GM18867 (cell line): ENCODE results near the gene WLS.
"Not testable (repeated sequence)": the region's sequence is repeated elsewhere in the genome, so short reads cannot be mapped to it uniquely, and the experiment has no call there.

ENCODE experiments used
- ATAC-seq: cut with Tn5 transposase; IDR thresholded peaks from one replicate; pipeline ENCODE4 v1.9.1; 2021; ENCODE audit warnings: mild to moderate bottlenecking, moderate library complexity; ENCODE audit not compliant: unreplicated experiment

WLS gene

GRCh38 chr1:68201546-68202238, 30.6 kb downstream of the WLS start:
- ATAC-seq, result no peak

- ATAC-seq, result no peak
Measured at GRCh38 chr1:68199603-68200002, 32.7 kb downstream of the WLS start.

- no peak for ATAC-seq
Measured at GRCh38 chr1:68198752-68199151, 33.6 kb downstream of the WLS start.

- no peak for ATAC-seq
Measured at GRCh38 chr1:68197891-68198290, 34.4 kb downstream of the WLS start.

- no peak for ATAC-seq
Measured at GRCh38 chr1:68197461-68197860, 34.9 kb downstream of the WLS start.

- no peak for ATAC-seq
Measured at GRCh38 chr1:68196676-68197075, 35.6 kb downstream of the WLS start.

GRCh38 chr1:68191717-68192116, 40.6 kb downstream of the WLS start:
- no peak for ATAC-seq

- ATAC-seq, result no peak
Measured at GRCh38 chr1:68188644-68189340, 43.5 kb downstream of the WLS start.

GRCh38 chr1:68188060-68188538, 44.2 kb downstream of the WLS start:
- peak; percentile 80 for ATAC-seq

- no peak for ATAC-seq
Measured at GRCh38 chr1:68185743-68186142, 46.6 kb downstream of the WLS start.

GRCh38 chr1:68183895-68184294, 48.4 kb downstream of the WLS start:
- ATAC-seq, result no peak

GRCh38 chr1:68181165-68181556, 51.2 kb downstream of the WLS start:
- ATAC-seq, result peak; percentile 35

- peak; percentile 37 for ATAC-seq
Measured at GRCh38 chr1:68180441-68181164, 51.7 kb downstream of the WLS start.

- ATAC-seq, result peak; percentile 72
Measured at GRCh38 chr1:68178821-68179490, 53.4 kb downstream of the WLS start.

GRCh38 chr1:68175621-68176398, 56.5 kb downstream of the WLS start:
- ATAC-seq, result no peak

- ATAC-seq, result no peak
Measured at GRCh38 chr1:68174738-68175113, 57.6 kb downstream of the WLS start.

- no peak for ATAC-seq
Measured at GRCh38 chr1:68173936-68174737, 58.2 kb downstream of the WLS start.

- peak; percentile 60 for ATAC-seq
Measured at GRCh38 chr1:68173283-68173935, 58.9 kb downstream of the WLS start.

GRCh38 chr1:68171795-68172194, 60.5 kb downstream of the WLS start:
- not testable (repeated sequence) for ATAC-seq
